ENCODE measurements around the gene DLG2. TPM values are rescaled to one million over a fixed set of nuclear protein-coding genes. Genes with fewer than 3 reads are reported as not detected.

The DLG2 gene
- total RNA-seq, 1 donor from 2014 or later, result 0.43 TPM

GRCh38 chr11:85313741-85314140, 313.4 kb downstream of the DLG2 start:
- no peaks in the 10 kb centered on the region for H3K27me3 ChIP-seq
- H3K4me3 ChIP-seq, result no peak overlapping the region
- no peaks in the 10 kb centered on the region for H3K36me3 ChIP-seq
- H3K27ac ChIP-seq, result no peak overlapping the region
- no peaks in the 10 kb centered on the region for H3K4me1 ChIP-seq
- no peaks in the 10 kb centered on the region for H3K9me3 ChIP-seq
- intact Hi-C loops (cut with DNase I), result no loop called here
- no peak for DNase-seq (ENCODE audit: low spot score in 2 of 2)
- no peak for TF ChIP-seq CTCF (IDR thresholded peaks at IDR 0.05)

- no peaks in the 10 kb centered on the region for H3K4me1 ChIP-seq
- H3K4me3 ChIP-seq, result no peak overlapping the region
- no peaks in the 10 kb centered on the region for H3K9me3 ChIP-seq
- H3K27ac ChIP-seq, result no peak overlapping the region
- DNase-seq (ENCODE audit: low spot score in 2 of 2), result no peak
- H3K27me3 ChIP-seq, result no peaks in the 10 kb centered on the region
- H3K36me3 ChIP-seq, result no peaks in the 10 kb centered on the region
- no peak for TF ChIP-seq CTCF (IDR thresholded peaks at IDR 0.05)
- intact Hi-C loops (cut with DNase I), result no loop called here
These were observed 316.7 kb downstream of the DLG2 start for GRCh38 chr11:85310479-85310878.

DNA sequence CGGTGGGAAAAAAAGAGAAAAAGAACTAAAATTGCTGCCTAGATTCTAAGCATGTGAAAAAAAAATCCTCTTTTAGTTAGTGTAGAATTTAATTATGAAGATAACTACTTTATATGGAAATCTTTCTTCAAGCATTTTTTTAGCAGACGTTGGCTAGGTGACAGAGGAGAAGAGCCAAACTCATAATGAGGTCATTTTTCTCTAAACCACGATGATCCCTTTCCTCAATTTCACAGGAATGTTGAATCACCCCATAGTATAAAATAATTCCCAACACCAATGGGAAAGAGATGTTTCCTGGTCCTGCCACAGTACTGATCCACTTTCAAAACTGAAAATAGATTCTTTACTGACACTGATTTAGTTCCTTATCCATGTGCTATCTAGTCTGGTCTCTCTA, 319.8 kb downstream of the DLG2 start:
- H3K36me3 ChIP-seq, result no peaks in the 10 kb centered on the region
- no peaks in the 10 kb centered on the region for H3K4me1 ChIP-seq
- no peaks in the 10 kb centered on the region for H3K27me3 ChIP-seq
- DNase-seq (ENCODE audit: low spot score in 2 of 2), result no peak
- TF ChIP-seq CTCF (IDR thresholded peaks at IDR 0.05), result no peak
- no peaks in the 10 kb centered on the region for H3K9me3 ChIP-seq
- intact Hi-C loops (cut with DNase I), result no loop called here
- H3K27ac ChIP-seq, result no peak overlapping the region
- no peak overlapping the region for H3K4me3 ChIP-seq

GRCh38 chr11:85301895-85302678, 325.1 kb downstream of the DLG2 start:
- no peak overlapping the region for H3K27ac ChIP-seq
- H3K9me3 ChIP-seq, result no peaks in the 10 kb centered on the region
- H3K4me1 ChIP-seq, result no peaks in the 10 kb centered on the region
- H3K4me3 ChIP-seq, result no peak overlapping the region
- TF ChIP-seq CTCF (IDR thresholded peaks at IDR 0.05), result no peak
- H3K27me3 ChIP-seq, result no peaks in the 10 kb centered on the region
- intact Hi-C loops (cut with DNase I), result no loop called here
- no peaks in the 10 kb centered on the region for H3K36me3 ChIP-seq
- DNase-seq (ENCODE audit: low spot score in 2 of 2), result no peak

- Histone ChIP-seq H3K9me3 (no peaks in the 10 kb centered on the region), H3K27ac (no peak overlapping the region), H3K4me3 (no peak overlapping the region), H3K36me3 (no peaks in the 10 kb centered on the region), H3K27me3 (no peaks in the 10 kb centered on the region), H3K4me1 (no peaks in the 10 kb centered on the region)
- no peak for TF ChIP-seq CTCF (IDR thresholded peaks at IDR 0.05)
- no peak for DNase-seq (ENCODE audit: low spot score in 2 of 2)
- intact Hi-C loops (cut with DNase I), result no loop called here
These were observed 327.7 kb downstream of the DLG2 start for GRCh38 chr11:85299258-85299942.
